ENCODE data around the gene TMED1. TPM values are rescaled to one million over a fixed set of nuclear protein-coding genes. Genes with fewer than 3 reads are reported as not detected.

Gene TMED1
- total RNA-seq, 1 experiment from 2014 or later: 26.3 TPM

- no peaks in the 10 kb centered on the region for H3K79me2 ChIP-seq (ENCODE audit: insufficient read depth, low read length)
- no peaks in the 10 kb centered on the region for H3K9me3 ChIP-seq (ENCODE audit: control insufficient read depth in 1 of 2, insufficient read depth in 1 of 2, low read depth in 1 of 2, low read length in 2 of 2)
- H3K9me2 ChIP-seq (ENCODE audit: insufficient read depth): no peaks in the 10 kb centered on the region
- DNase-seq (ENCODE audit: low read depth, low spot score) (no peak), ATAC-seq (no peak)
- intact Hi-C loops (cut with micrococcal nuclease): no loop called here
- H3K4me3 ChIP-seq (replicated peaks in 1 of 2; ENCODE audit: low read depth in 1 of 2, low read length in 2 of 2): no peak overlapping the region
- no peak overlapping the region for H3K4me2 ChIP-seq (ENCODE audit: low read length)
- H3K4me1 ChIP-seq (ENCODE audit: control insufficient read depth in 1 of 2, insufficient read depth in 2 of 2, low read length in 2 of 2): no peaks in the 10 kb centered on the region
- ChIA-PET RAD21 (ENCODE audit: low non-redundant PET in 1 of 2, low total read pairs in 2 of 2, uncharacterized antibody in 2 of 2, unreplicated experiment in 2 of 2) (no interaction called here), POLR2A (no interaction called here), CTCF (no interaction called here)
- no peak for TF ChIP-seq TCF7L2 (IDR thresholded peaks at IDR 0.05; ENCODE audit: borderline replicate concordance, extremely low read depth, insufficient read depth, insufficient read length)
- TF ChIP-seq ZNF274 (IDR thresholded peaks at IDR 0.05; ENCODE audit: low read depth, low read length): no peak
- TF ChIP-seq ZFX (IDR thresholded peaks at IDR 0.05): no peak
- TF ChIP-seq REST (IDR thresholded peaks at IDR 0.05; ENCODE audit: low read depth): no peak
- TF ChIP-seq CEBPB (IDR thresholded peaks at IDR 0.05; ENCODE audit: low read depth): no peak
- no peak for TF ChIP-seq JUND (IDR thresholded peaks at IDR 0.05)
- no peak for TF ChIP-seq SP1 (IDR thresholded peaks at IDR 0.05; ENCODE audit: low read depth)
- no peak for TF ChIP-seq RAD21 (IDR thresholded peaks at IDR 0.05; ENCODE audit: low read depth)
- no peak for TF ChIP-seq EGR1 (IDR thresholded peaks at IDR 0.05; ENCODE audit: low read depth)
- no peak for TF ChIP-seq EZH2 (IDR thresholded peaks at IDR 0.05)
- TF ChIP-seq POLR2AphosphoS5 (IDR thresholded peaks at IDR 0.05; ENCODE audit: low read depth, low read length): no peak
- peaks cover 26% of the 10 kb centered on the region in 2 experiments; a peak in 3 of 4 replicates for H3K36me3 ChIP-seq (ENCODE audit: control insufficient read depth in 1 of 2, insufficient read depth in 2 of 2, low read length in 2 of 2)
- H2AFZ ChIP-seq (ENCODE audit: low read depth, low read length, poor library complexity, severe bottlenecking): no peak overlapping the region
- BruUV-seq (replicated peaks): no TSS peak
- no peaks in the 10 kb centered on the region for H3K27me3 ChIP-seq (ENCODE audit: insufficient read depth, low read length)
- H4K20me1 ChIP-seq (ENCODE audit: insufficient read depth): no peaks in the 10 kb centered on the region
- H3K27ac ChIP-seq (ENCODE audit: low read depth, low read length): no peak overlapping the region
- no peak overlapping the region for H3K9ac ChIP-seq (ENCODE audit: low read length)
Measured at GRCh38 chr19:10796653-10797052, 39.4 kb downstream of the TMED1 start.
